BJ (cell line): ENCODE data around the gene ACSS1. TPM values are rescaled to one million over a fixed set of nuclear protein-coding genes. Genes with fewer than 3 reads are reported as not detected.

Source experiments
- CTCF ChIA-PET: fragments of 350-600 bp; formaldehyde crosslinking; extraction: SDS; loops from one replicate; lab custom pipeline; 2021; ENCODE audit warnings: antibody characterized with exemption, inconsistent platforms; lab: Yijun Ruan, JAX
- POLR2A ChIA-PET: fragments of 300-600 bp; sonication (Branson Sonifier 250); formaldehyde crosslinking; extraction: SDS; loops from one replicate; lab custom pipeline; 2021; ENCODE audit warnings: antibody characterized with exemption; lab: Charles Lee
- DNase-seq: peaks from one replicate; pipeline ENCODE4 v3.0.0-alpha.2; 2011; ENCODE audit warnings: low read depth
- H3K27me3 ChIP-seq: 2 replicates; pipeline ENCODE4 v1.6.0; 2011; ENCODE audit warnings: low read length; ENCODE audit not compliant: control insufficient read depth, insufficient read depth
- H3K36me3 ChIP-seq: 2 replicates; pipeline ENCODE4 v1.5.1; 2011; ENCODE audit warnings: low read length; ENCODE audit not compliant: control insufficient read depth, insufficient read depth
- H3K4me3 ChIP-seq: 2 replicates; pipeline ENCODE4 v1.5.1; 2011; ENCODE audit warnings: low read depth, mild to moderate bottlenecking, control low read depth, low read length
- CTCF ChIP-seq: IDR thresholded peaks from 2 replicates; pipeline ENCODE4 v1.5.1; 2011; ENCODE audit warnings: low read depth, mild to moderate bottlenecking, control low read depth, inconsistent platforms, low read length, moderate library complexity; ENCODE audit not compliant: insufficient read depth
- polyA plus RNA-seq: library from polyadenylated mRNA; depleted of rRNA; stranded (reverse); fragments of >200 nt; gene quantifications from 2 replicates; pipeline ENCODE4 v1.2.3, GENCODE V29; 2011

The ACSS1 gene
- polyA plus RNA-seq, 1 experiment = 6.3 TPM

- DNase-seq = no peak
- H3K4me3 ChIP-seq = no peak overlapping the region
- peaks cover 19% of the 10 kb centered on the region for H3K36me3 ChIP-seq
- TF ChIP-seq CTCF = no peak
- POLR2A ChIA-PET = no interaction called here
- CTCF ChIA-PET = no interaction called here
- H3K27me3 ChIP-seq = no peaks in the 10 kb centered on the region
These were observed 93.5 kb downstream of the ACSS1 start for GRCh38 chr20:24964506-24964840.

- CTCF ChIA-PET = interaction anchor here (1.8 kb wide), 1 partner anchor 33 kb away, joined by 4 read pairs; no protein-coding TSS in a partner anchor
- H3K4me3 ChIP-seq = no peak overlapping the region
- no peaks in the 10 kb centered on the region for H3K27me3 ChIP-seq
- TF ChIP-seq CTCF = no peak
- H3K36me3 ChIP-seq = peaks cover 17% of the 10 kb centered on the region
- no peak for DNase-seq
- POLR2A ChIA-PET = no interaction called here
These were observed 94.0 kb downstream of the ACSS1 start for GRCh38 chr20:24963672-24964505.

- Histone ChIP-seq H3K27me3 (no peaks in the 10 kb centered on the region), H3K36me3 (peaks cover 19% of the 10 kb centered on the region), H3K4me3 (no peak overlapping the region)
- DNase-seq = no peak
- POLR2A ChIA-PET = no interaction called here
- no peak for TF ChIP-seq CTCF
- CTCF ChIA-PET = interaction anchor here (1.8 kb wide), 1 partner anchor 32 kb away, joined by 4 read pairs; no protein-coding TSS in a partner anchor
These were observed 95.4 kb downstream of the ACSS1 start for GRCh38 chr20:24962510-24962909.

GRCh38 chr20:24962182-24962492, 95.8 kb downstream of the ACSS1 start:
- Histone ChIP-seq H3K4me3 (no peak overlapping the region), H3K27me3 (no peaks in the 10 kb centered on the region), H3K36me3 (peaks cover 19% of the 10 kb centered on the region)
- no peak for TF ChIP-seq CTCF
- CTCF ChIA-PET = interaction anchor here (1.8 kb wide), 1 partner anchor 31 kb away, joined by 4 read pairs; no protein-coding TSS in a partner anchor
- POLR2A ChIA-PET = no interaction called here
- no peak for DNase-seq

GRCh38 chr20:24961384-24962181, 96.4 kb downstream of the ACSS1 start:
- Histone ChIP-seq H3K36me3 (peaks cover 19% of the 10 kb centered on the region), H3K4me3 (no peak overlapping the region), H3K27me3 (no peaks in the 10 kb centered on the region)
- no peak for DNase-seq
- CTCF ChIA-PET = interaction anchor here (0.7 to 1.8 kb wide), 2 partner anchors 31 to 86 kb away, joined by 3 to 4 read pairs; no protein-coding TSS in a partner anchor
- no peak for TF ChIP-seq CTCF
- POLR2A ChIA-PET = no interaction called here
